ENCODE data around the gene BATF3.
"Not testable (repeated sequence)": the region's sequence is repeated elsewhere in the genome, so short reads cannot be mapped to it uniquely, and the experiment has no call there.

DNA sequence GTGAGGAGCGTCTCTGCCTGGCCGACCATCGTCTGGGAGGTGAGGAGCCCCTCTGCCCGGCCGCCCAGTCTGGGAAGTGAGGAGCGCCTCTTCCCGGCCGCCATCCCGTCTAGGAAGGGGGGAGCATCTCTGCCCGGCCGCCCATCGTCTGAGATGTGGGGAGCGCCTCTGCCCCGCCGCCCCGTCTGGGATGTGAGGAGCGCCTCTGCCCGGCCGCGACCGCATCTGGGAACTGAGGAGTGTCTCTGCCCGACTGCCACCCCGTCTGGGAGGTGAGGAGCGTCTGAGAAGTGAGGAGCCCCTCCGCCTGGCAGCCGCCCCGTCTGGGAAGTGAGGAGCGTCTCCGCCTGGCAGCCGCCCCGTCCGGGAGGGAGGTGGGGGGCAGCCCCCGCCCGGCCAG, 25.0 kb upstream of the BATF3 start:
- not testable (repeated sequence) for TF ChIP-seq CTCF (conservative IDR thresholded peaks at IDR 0.05; ENCODE audit: low read length); EZH2phosphoT487 (IDR thresholded peaks at IDR 0.05; ENCODE audit: borderline replicate concordance, low read depth, low read length)

Data from OCI-LY7 (cell line).